Right lobe of liver (tissue), 4 donors: ENCODE data around the gene DMRTC2.

Experiments
- CTCF ChIP-seq, 4 donors: fragments of 200-600 bp in 3 of 4; fragments of 450-650 bp in 1 of 4; IDR thresholded peaks; one replicate each; pipeline versions ENCODE4 v1.5.1 to v1.8.0; 2016 to 2022; ENCODE audit warnings: antibody characterized with exemption in 4 of 4, mild to moderate bottlenecking in 2 of 4
- POLR2A ChIP-seq: fragments of 450-650 bp; IDR thresholded peaks from one replicate; pipeline ENCODE4 v1.6.1; 2017; ENCODE audit warnings: antibody characterized with exemption, mild to moderate bottlenecking
- donor health status: DM: no; HTN: no; CAD: no.
- donor health status: DM: no; HTN: no; CAD: no.
- donor health status: DM: no; HTN: yes; CAD: no.

- TF ChIP-seq CTCF (IDR thresholded peaks at IDR 0.05) (no peak), POLR2A (no peak)
Measured at GRCh38 chr19:41807176-41807575, 37.7 kb upstream of the DMRTC2 start.
